A172 (cell line): ENCODE data around the gene OXNAD1. TPM values are rescaled to one million over a fixed set of nuclear protein-coding genes. Genes with fewer than 3 reads are reported as not detected.

Experiments used
- DNase-seq: peaks from one replicate; pipeline ENCODE4 v3.0.0-alpha.2; 2015; ENCODE audit warnings: low spot score
- total RNA-seq: library from RNA; depleted of rRNA; stranded (reverse); fragments of >200 nt; shearing (Covaris generic); gene quantifications from 2 replicates; pipeline ENCODE4 v1.2.3, GENCODE V29; 2014; rRNA removed

Gene OXNAD1, protein sequence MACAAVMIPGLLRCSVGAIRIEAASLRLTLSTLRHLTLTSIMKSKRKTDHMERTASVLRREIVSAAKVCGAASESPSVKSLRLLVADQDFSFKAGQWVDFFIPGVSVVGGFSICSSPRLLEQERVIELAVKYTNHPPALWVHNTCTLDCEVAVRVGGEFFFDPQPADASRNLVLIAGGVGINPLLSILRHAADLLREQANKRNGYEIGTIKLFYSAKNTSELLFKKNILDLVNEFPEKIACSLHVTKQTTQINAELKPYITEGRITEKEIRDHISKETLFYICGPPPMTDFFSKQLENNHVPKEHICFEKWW
- 17.5 and 18.7 TPM in 2 replicates for total RNA-seq

DNA sequence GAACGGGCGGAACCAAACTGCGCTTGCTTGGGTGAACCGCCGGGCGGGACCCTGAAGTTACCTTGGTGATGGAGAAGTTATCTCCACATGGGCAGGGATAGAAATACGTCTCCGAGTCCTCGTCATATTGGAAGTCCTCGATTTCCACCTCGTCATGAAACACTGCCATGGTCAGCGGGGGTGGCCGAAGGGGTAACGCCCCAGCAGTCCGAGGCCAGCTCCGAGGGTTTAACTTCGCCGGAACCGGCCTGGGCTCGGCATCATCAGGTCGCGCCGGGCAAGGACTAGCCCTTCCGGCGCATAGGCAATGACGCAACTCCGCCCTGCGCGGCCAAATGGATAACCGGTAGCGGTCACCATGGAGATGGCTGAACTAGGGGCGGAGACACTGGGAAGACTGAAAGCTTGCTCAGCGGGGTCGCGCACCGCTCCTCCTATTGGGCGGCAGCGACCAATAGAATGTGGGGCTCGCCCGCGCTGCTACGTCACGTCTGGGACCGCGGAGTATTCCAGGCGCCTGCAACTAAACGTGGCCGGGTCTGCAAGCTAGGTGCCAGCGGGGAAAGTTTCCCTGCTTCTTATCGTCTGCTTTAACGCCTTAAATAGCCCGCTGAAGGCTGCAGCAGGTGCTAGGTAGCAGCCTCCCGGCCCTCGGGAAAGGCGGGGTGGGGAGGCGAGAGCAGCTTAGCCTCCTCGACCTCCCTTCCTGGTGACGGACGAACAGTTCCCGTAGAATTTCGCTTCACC lies at the start of gene OXNAD1, which contains the start of gene DPH3:
OXNAD1 (plus strand) TSS at position 505 of the 747 bp plus-strand sequence. CDS start 5,741 bp downstream, outside the sequence.
DPH3 (minus strand) TSS at position 236 of the 747 bp plus-strand sequence; CDS start at position 169, 67 bp downstream.
- DNase-seq, result peak; percentile 100

DNA sequence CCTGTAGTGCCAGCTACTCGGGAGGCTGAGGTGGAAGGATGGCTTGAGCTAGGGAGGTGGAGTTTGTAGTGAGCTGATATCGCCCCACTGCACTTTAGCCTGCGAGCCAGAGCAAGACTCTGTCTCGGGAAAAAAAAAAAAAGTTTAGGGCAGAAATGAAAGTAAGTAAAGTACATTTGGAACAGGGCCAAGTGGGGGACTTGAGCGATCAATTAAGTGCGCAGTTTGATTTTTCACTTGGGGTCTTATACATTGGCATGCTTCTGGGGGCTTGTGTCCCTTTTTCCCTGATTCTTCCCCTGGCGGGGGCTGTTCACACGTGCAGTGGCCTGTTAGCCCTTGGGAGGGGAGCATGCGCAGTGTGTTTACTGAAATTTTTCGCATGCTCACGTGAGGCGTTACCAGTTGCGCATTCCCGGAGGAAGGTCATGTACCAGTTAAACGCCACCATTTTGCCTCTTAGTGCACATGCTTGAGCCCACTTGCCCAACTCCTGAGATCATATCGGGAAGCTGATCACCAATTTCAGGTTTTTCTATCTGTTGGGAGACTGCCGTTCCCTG lies 48.6 kb upstream of the OXNAD1 start:
- no peak for DNase-seq

DNA sequence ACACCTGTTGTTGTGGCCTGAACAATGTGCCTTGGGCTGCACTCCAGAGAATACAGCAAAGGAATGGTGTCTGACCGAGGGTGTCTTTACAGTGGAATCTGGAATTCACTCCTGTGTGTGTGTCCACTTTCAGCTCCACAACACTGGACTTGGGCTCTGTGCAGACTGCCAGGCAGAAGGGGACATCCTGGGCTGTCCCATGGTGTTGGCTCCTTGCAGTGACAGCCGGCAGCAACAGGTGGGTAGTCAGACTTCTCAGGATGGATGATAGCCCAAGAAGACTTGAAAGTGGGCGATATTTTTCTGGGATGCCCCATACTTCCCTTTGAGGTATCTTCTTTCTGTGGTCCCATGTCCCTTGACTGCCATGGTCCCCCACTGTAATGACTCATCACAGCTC lies 45.2 kb upstream of the OXNAD1 start:
- no peak for DNase-seq

DNA sequence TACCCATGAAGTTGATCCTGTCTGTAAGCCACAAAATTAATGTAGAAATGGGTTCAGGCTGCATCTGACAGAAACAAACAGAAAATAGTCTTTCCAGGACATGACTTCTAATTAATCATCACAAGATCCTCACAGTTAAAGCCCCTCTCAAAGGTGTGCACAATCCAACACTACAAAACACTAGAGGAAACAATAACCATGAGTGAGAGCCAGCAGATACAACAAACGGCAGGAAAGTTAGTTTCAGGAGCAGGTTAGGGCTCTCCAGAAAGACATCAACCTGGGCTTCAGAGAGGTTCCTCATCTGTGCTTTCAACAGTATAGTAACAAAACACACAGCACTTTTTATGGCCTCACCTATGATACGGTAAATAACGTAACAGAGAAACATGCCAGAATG lies 43.0 kb upstream of the OXNAD1 start:
- no peak for DNase-seq

DNA sequence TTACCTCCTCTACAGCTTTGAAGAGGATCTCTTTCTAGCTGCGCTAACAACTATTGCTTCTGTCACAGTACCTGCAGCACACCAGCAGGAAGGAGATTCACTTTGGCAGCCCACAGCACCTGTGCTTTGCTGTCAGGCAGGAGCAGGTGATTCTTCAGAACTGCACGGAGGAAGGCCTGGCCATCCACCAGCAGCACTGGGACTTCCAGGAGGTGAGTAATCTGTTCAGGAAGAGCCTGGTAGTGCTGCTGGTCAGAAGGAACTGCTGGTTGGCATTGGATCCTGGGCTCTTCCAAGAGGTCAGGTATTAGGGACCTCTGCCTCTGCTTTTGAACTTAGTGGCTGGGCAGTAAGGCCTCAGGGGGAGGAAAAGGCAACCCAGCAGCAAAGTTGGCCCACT lies 42.5 kb upstream of the OXNAD1 start:
- no peak for DNase-seq

DNA sequence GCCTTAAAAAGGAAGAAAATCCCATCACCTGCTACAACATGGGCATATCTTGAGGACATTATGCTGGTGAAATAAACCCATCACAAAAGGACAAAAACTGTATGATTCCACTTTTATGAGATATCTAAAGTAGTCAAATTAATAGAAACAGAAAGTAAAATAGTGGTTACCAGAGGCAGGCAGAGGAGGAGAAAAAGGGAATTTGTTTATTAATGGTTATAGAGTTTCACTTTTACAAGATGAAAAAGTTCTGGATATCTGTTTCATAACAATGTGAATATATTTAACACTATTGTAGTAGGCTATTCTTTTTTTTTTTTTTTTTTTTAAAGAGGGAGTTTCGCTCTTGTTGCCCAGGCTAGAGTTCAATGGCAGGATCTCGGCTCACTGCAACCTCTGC lies 40.7 kb upstream of the OXNAD1 start:
- DNase-seq, result no peak

DNA sequence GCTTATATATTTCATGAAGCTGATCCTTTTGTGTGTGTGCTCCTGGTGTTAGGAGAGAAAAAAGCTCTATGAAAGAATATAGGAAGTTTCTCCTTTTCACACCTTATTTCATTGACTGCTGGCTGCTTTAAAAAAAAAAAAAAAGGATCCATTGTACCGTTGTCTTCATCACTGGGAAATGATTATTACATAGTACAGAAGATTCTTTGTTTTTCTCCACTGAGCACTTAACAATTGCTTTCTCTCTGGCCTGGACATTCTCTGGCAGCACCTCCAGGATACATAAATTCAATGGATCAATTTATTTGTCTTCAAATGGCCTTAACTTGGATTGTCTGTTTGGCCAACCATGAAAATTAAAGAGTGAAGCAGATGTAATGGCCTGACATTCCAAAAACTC lies 37.4 kb upstream of the OXNAD1 start:
- no peak for DNase-seq

DNA sequence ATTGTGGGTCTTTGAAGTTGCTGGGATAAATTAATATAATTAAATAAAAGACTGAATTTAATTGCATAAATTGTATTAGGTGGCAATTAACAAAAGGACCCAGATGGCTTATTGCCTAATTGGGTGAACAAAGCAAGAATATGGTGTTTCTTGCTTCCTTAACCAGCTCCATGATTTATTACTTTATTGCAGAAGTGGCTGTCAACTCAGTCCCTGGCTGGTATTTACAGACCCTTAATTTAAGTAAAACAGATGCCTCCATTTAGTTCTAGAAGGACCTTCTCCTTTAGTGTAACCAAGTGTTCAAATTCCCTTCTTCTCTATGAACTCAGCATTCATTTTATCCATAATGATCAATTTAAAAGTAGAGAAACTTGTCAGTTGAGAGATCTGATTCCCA lies 35.3 kb upstream of the OXNAD1 start:
- DNase-seq, result no peak

DNA sequence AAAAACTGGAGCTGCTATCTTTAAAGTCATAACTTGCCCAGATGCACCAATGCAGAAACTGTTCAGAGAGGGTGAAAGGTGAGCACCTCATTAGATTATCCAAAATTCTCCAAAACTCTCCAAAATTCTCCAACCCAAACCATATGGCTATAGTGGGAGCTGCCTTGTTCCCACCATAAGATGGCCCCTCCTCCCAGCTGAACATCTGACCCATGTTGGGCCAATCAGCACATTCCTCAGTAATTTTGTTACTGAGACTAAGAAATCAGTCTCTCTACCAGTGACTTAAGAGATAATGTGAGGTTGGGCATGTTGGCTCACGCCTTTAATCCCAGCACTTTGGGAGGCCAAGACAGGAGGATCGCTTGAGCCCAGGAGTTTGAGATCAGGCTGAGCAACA lies 33.0 kb upstream of the OXNAD1 start:
- DNase-seq, result no peak

DNA sequence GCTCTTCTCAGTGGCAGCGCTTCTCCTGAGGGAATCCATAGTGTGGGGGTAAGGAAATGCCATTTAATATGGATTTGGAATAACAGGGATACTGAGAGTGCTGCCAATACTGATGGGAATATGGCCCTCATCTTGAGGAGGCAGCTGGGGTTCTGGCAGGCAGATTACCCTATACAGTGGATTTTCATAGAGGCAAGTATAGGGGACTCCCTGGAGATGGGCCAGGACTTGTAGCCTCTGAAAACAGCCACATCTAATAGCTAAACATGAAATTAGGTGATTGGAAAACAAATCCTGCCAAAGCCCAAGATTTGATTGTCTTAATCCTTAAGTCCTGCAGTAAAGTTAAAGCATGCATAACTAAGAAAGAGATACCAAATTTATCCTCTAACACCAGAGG lies 31.2 kb upstream of the OXNAD1 start:
- no peak for DNase-seq

DNA sequence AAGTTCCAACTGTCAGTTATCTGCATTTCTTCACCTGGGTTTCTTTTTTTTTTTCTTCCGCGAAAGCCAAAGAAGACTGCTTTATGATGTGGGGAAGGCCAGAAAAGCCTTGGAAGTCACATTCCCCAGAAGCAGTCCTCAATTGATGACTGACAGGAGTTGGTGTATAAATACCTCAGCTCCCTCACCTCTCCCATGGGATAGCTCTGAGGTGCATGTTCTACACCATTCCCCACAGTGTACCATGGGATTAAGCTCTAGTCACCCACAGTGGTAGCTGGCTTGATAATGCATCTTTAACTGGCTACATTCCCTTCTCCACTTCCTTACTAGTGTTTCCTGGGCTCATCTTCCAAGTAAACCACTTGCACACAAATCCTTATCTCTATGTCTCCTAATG lies 30.7 kb upstream of the OXNAD1 start:
- DNase-seq, result no peak

DNA sequence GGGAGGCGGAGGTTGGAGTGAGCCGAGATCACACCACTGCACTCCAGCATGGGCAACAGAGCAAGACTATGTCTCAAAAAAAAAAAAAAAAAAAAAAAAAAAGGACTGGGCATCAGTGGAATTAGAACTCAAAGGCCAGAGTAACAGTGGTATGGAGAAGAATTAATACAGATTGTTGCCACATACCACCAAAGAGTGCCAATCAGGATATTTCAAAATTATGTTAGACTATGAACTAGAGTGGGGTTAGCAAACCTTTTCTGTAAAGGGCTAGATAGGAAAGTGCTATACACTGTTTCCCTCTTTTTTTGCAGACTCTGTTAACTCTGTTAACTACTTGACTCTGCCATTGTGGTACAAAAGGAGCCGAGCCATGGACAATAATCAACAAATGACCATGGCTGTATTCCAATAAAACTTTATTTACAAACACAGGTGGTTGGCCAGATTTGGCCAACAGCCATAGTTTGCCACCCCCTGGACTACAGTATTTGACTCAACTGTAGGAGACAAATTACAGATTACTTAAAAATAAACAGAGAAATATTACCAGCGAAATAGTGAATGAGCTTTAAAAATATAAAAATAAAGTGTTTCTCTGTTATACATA lies 28.9 kb upstream of the OXNAD1 start:
- no peak for DNase-seq

DNA sequence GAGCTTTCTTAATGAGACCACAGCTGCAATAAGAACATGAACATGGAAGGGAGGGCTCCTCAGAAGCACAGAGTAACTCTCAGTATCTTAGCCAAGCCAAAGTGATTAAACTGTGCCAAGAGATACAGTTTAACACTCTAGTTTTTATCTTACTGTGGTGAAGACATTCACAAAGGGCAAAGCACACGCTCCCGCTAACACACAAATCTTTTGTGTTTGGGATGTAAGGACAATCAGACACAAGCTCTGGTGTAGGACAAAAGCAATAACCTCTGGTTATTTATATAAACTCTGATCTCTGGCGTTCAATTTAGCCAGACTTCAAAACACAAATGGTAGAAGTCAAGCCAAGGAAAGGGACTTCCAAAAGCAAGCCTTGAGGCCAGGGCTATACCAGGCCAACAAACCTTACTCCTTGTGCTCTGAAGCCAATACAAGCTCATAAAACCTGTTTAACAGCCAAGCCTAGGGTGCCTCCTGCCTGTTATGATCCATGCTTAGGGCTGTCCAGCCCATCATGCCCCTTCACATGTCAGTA lies 28.1 kb upstream of the OXNAD1 start:
- no peak for DNase-seq

DNA sequence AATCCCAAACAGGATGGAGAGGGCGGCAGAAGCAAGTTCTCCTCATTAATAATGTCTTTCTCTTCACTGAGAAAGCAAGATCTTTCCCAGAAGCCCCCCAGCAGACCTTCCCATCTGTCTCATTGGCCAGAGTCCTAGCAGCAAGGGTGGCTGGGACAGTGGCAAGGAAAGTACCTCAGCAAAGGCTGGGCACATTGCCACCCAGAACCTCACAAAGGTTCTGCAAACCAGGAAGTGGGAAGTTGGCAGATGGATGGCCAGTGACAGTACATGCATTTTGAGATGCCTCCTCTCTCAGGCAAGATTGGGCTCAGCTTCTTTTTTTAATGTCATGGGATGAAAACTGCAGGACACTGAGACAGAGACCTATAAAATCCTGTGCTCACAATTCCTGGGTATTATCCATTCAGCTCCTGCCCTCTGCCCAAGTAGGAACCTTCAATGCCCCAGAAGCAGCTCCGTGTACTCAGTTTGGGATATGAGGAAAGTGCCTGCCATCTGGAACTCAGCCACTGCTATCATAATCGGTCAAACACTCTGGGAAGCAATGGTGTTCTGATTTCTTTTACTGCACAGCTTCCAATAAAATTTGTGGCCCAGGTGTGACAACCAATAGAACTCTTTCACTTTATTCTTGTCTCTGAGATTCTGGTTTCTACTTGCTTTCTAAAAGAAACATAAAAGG lies 25.8 kb upstream of the OXNAD1 start:
- DNase-seq, result no peak

DNA sequence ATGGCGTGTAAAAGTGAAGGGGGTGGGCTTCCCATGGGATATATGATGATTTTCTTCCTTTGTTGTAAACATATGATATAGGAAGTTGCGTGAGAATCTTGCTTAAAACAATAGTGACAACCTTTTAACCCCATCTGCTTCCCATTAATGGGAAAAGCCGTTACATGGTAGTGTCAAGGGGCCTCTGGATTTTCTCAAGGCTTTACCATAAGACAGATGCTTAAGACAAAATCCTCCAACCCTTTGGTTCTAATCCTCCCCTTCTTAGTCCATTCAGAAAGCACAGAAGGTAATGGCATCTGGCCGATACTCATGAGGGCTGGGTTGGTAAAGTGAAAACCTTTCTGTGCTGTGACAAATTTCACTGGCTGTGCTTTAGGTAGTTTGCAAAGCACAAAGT lies 25.2 kb upstream of the OXNAD1 start:
- DNase-seq, result no peak

DNA sequence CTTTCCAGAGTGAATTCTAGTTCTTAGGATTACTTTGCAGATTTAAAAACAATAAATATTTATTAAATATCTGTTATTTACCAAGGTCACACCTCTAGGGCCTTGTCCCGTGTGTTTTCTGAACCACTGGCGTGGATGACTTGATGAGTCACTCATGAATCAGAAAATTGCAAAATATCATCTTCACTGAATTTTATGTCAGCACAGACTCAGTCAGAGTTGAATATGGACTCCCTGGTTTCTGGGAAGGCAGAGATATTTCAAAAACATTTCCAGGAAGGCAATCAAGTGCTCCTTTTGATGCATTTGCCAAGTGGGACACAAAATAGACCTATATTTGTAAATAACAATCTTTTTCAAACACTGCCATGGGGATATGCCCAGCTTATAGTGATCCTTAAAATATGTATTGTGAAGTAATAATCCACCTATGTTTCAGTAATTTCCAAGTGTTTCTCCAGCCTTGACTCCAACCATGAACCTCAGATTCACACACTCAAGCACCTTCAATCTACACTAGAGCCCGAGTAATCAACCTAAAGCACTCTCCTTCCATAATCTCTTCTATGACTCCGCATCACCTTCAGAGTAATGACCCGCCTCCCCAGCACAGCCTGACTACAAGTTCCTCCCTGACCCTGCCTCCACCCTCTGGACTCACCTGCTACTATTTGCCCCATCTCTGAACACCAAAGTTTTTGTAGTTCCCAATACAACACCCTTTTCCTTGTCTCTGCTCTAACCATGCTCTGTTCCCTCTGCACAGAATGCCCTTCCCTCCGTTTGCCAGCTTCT lies 24.6 kb upstream of the OXNAD1 start:
- DNase-seq, result peak; percentile 42

DNA sequence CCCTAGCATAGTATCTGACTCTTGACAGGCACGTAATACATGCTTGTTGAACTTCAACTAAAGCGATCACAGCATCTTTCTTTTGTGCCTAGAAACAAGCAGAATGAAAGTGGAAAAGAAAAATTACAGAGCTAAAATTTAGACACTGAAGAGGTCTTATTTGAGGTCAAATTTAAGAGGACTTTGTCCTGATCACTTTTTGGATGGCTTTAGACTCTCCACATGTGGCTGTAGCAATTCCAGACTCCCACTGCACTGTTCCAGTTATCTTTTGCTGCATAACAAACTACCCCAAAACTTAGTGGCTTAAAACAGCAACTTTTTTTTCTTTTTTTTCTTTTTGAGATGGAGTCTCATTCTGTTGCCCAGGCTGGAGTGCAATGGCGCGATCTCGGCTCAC lies 23.8 kb upstream of the OXNAD1 start:
- no peak for DNase-seq

DNA sequence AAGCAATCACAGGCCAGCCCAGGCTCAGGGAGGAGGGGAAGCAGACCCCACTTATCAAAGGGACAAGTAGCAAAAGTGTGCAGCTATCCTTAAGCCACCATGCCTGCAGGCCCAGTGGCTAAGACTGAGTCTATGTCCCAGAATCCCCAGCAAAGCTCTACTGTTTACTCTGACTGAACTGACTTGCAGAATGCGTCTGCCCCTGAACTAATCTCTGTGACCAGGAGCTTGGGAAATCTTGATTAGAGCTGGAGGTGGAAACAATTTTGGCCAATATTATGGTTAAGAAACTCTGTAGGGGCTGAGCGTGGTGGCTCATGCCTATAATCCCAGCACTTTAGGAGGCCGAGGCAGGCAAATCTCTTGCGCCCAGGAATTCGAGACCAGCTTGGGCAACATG lies 22.8 kb upstream of the OXNAD1 start:
- DNase-seq, result no peak

DNA sequence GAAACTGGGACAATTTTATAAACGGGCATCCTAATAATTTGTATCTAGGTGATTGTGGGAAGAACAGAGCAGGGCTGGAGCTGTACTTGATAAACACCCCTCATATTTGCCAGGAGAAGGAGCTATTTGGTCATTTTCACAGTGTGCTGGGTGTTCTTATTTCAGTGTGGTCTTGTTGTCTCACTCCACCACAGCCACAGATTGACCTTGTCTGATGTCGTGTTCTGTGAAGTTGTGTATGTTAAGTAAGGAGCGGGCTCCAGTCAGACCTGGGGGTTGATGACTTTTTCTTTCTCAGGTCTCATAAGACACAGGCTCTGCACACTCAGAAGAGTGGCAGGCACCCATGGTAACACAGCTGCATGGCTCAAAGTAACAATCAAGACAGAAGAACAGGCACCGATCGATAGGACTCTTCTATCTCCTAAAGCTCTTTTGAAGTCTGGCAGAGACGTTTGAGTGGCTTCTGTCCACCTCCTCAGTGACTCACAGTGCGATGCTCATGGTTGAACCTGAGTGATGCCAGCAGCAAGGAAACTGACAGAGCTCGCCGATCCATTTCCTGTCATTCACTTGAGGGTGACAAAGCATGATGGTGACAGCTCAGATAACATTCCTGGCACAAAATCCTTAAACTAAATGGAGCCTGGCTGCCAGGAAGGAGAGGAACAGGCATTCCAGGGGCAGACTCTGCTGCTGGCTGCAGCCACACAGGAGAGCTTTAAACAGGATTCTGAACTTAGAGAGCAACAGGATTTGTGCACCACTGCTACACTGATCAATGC lies 21.1 kb upstream of the OXNAD1 start:
- DNase-seq, result peak; percentile 33

DNA sequence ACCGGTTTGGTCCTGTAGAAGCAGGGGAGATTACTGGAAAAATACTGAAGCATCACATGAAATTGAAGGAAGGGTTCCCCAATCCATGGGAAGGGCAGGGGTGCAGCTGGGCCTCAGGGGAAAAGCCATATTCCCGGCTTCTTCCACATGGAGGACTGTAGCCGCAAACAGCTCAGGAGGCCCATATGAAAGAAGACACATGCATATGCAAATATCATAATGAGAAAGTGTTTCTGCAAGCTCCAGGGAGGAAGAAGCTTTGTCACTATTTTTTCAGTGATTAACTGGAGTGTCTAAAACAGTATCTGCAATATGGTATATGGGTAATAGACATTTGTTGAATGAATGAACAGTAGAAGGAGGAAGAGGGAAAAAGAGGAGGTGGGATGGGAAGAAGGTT lies 19.4 kb upstream of the OXNAD1 start:
- no peak for DNase-seq
